ENCODE data around the gene GUK1. TPM values are rescaled to one million over a fixed set of nuclear protein-coding genes. Genes with fewer than 3 reads are reported as not detected.

Gene GUK1
- total and polyA plus RNA-seq, 2 of the 4 experiments (the other 2 are of a cell fraction), result 465 to 548 TPM

GRCh38 chr1:228160201-228160761 is 20.2 kb downstream of the GUK1 start:
- Histone ChIP-seq H3K9ac (ENCODE audit: low read depth, low read length) (no peak overlapping the region), H2AK9ac (replicated peaks; ENCODE audit: low read depth, low read length, poor library complexity) (no peak overlapping the region), H3K4ac (ENCODE audit: low read depth, low read length) (no peak overlapping the region), H4K20me1 (ENCODE audit: insufficient read depth, low read length) (no peaks in the 10 kb centered on the region; the same call in 1 of the 2 replicates), H4K8ac (ENCODE audit: low read depth in 2 of 2, low read length in 2 of 2) (no peak overlapping the region), H3K79me1 (ENCODE audit: low read depth in 1 of 2, low read length in 2 of 2) (peaks cover 5 to 17% of the 10 kb centered on the region in 2 experiments; a peak in 3 of 4 replicates), H3K27ac (ENCODE audit: insufficient read depth, low read length) (no peak overlapping the region), H2BK120ac (ENCODE audit: low read depth, low read length) (no peak overlapping the region), H2AK5ac (ENCODE audit: low read depth, low read length) (no peak overlapping the region), H3K27me3 (ENCODE audit: control insufficient read depth, insufficient read depth, low read length) (no peaks in the 10 kb centered on the region), H3K9me1 (ENCODE audit: insufficient read depth, low read length) (peaks cover 18% of the 10 kb centered on the region; the same call in 1 of the 2 replicates), H3K36me3 (ENCODE audit: control insufficient read depth, insufficient read depth, low read length) (no peaks in the 10 kb centered on the region), H4K91ac (ENCODE audit: insufficient read depth, low read depth, low read length) (no peak overlapping the region), H3K14ac (replicated peaks; ENCODE audit: low read depth, low read length) (no peak overlapping the region), H2BK5ac (ENCODE audit: low read depth, low read length, poor library complexity, severe bottlenecking) (no peak overlapping the region), H3K56ac (ENCODE audit: extremely low read depth, insufficient read depth, low read length) (no peak overlapping the region), H2AFZ (replicated peaks; ENCODE audit: low read length, poor library complexity) (no peak overlapping the region), H3K4me1 (ENCODE audit: control insufficient read depth, insufficient read depth, low read length) (peaks cover 9% of the 10 kb centered on the region), H3K18ac (ENCODE audit: low read depth, low read length) (no peak overlapping the region), H4K5ac (ENCODE audit: low read depth, low read length) (no peak overlapping the region), H3K4me2 (ENCODE audit: low read depth, low read length) (no peak overlapping the region), H3K4me3 (ENCODE audit: insufficient read depth, low read depth, low read length) (no peak overlapping the region), H2BK15ac (ENCODE audit: low read depth, low read length) (no peak overlapping the region), H3K23ac (ENCODE audit: low read depth, low read length) (no peak overlapping the region), H3K9me3 (ENCODE audit: control insufficient read depth, insufficient read depth, low read length) (no peaks in the 10 kb centered on the region), H2BK20ac (ENCODE audit: low read depth, low read length) (no peak overlapping the region)
- CTCF ChIA-PET, result no interaction called here
- dilution Hi-C loops (cut with HindIII; ENCODE audit: low sequenced_read_pairs, unreplicated experiment) (no loop called here), intact Hi-C loops (cut with micrococcal nuclease) (no loop called here), in situ Hi-C loops (cut with MboI; ENCODE audit: low sequenced_read_pairs) (no loop called here)
- DNase-seq (no peak), ATAC-seq (ENCODE audit: low read depth) (no peak)
- no peak for TF ChIP-seq RFX5 (IDR thresholded peaks at IDR 0.05; ENCODE audit: low read depth, low read length)
- POLR2A ChIA-PET (ENCODE audit: unreplicated experiment), result no interaction called here
- 78% methylated on average over 6 of the region's 15 CpGs; no CpG with 5 or more reads in 1 of the 2 experiments for WGBS, 2 experiments (ENCODE audit: extremely low coverage in 2 of 2, insufficient read length in 1 of 2)
- BruUV-seq (replicated peaks), result no TSS peak
